Iris pigment epithelial cell (primary cell): ENCODE results near the gene PHF20.
"Not testable (repeated sequence)": the region's sequence is repeated elsewhere in the genome, so short reads cannot be mapped to it uniquely, and the experiment has no call there.

Experiments
- DNase-seq: peaks from one replicate; pipeline ENCODE4 v3.0.0-alpha.2; 2011; ENCODE audit warnings: low read depth

Gene PHF20

DNA sequence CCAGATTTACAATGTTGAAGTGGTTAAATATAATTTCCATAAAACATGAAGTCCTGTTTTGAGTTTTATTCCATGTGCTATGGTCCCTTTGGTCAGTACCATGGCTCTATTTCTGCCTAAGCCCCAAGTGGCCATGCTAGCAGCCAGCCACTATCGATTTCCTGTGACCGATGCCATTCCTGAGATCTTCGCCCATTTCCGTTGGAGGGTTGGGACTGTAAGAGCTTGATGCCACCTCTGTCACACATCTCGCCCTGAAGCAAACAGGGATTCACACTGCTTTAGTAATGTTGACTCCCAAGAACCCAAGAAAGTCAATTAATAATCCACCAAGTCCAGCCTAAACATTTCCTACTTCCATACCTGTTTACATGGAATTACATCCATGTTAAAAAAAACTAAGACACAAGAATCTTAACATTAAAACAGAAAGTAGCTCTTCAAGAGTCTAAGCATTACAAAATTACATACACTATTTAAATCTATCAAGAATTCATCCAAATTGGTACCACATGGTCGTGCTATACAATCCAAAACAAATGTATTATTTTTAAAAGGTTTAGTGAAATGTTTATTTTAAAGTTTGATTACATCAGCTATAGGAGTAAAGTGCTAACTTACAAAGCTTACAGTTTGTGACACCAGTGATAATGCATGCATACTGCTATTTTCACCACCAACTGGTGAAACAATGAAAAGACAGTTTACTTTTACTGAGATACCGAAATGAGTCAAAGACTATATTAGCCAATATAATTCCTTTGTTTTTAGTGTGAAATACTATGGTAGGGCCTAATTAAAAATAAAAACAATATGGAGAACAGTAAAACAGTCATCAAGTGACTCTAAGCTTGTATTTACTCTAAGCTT lies 32.3 kb upstream of the PHF20 start:
- DNase-seq = peak; percentile 41

DNA sequence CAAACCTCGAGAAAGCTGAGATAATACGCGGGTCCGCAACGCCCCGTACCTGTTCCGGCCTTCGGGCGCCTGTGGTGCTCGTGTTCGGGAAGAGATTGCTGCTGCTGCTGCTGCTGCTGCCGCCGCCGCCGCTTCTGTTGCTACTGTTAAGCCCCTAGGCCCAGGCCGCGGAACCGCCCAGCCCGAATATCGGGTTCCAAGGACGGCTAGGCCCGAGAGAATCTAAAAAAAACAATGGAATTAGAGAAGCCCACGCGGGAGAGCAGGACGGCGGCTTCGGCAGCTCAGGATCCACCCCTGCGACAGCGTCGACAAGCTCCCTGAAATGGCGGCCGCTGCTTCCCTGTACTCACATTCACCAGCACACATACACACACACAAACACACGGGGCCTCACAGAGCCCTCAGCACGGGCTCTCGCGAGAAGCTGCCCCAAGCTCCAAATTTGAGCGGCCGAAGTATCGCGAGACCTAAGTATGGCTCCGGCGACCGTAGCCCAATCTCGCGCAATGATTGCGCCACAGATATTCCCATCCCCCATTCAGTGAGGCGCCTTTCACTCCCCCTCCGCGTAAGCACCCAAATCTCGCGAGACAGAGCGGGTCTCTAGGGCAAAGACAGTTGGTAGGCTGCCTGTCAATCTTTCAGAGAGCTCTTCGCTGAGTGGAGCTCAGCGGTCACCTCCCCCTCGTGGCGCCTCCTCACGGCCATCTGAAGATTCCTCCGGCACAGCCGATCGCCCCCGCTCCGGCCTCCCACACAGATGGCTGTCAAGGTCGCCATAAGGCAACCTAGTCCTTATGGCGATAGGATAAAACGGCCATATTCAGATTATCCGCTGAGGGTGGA lies 29.7 kb upstream of the PHF20 start, which contains the start of gene RBM39:
TSS of gene RBM39 (minus strand) at position 369 of the 849 bp plus-strand sequence. CDS start 1,386 bp downstream, outside the sequence.
- DNase-seq = peak; percentile 100

DNA sequence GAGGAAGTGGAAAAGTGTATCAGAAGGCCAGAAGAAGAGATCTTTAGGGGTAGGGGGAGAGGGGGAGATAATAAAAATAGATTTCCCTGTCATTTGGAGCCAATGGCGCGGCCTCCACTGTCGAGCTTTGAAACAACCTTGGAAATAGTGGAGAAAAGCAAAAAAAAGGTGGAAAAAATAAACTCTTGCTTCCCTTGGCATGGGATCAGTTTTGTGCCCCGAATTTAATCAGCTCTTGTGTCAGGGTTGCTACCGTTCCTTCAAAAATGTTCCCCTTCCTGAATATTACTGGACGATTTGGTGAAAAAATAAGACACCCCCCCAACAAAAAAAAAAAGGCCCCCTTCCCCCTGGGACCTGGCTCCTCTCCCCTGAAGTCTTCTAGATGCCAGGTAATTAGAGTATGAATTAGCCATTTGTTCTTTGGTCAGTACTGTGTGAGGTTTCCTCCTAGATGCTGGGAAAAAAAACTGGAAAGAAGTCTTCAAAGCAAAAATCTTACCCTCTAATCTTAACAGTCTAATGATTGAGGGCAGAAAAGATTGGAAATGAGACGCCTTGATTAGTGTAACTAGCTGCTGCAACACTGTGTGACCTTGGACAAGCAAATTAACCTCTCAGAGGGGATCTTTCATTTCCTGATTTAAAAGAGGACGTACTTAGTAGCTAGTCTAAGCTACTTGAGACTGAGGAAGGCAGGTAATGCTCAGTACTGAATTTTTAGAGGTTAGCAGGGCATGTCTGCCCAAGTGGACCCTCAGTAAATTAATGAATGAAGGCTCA lies 28.9 kb upstream of the PHF20 start:
- DNase-seq = no peak

DNA sequence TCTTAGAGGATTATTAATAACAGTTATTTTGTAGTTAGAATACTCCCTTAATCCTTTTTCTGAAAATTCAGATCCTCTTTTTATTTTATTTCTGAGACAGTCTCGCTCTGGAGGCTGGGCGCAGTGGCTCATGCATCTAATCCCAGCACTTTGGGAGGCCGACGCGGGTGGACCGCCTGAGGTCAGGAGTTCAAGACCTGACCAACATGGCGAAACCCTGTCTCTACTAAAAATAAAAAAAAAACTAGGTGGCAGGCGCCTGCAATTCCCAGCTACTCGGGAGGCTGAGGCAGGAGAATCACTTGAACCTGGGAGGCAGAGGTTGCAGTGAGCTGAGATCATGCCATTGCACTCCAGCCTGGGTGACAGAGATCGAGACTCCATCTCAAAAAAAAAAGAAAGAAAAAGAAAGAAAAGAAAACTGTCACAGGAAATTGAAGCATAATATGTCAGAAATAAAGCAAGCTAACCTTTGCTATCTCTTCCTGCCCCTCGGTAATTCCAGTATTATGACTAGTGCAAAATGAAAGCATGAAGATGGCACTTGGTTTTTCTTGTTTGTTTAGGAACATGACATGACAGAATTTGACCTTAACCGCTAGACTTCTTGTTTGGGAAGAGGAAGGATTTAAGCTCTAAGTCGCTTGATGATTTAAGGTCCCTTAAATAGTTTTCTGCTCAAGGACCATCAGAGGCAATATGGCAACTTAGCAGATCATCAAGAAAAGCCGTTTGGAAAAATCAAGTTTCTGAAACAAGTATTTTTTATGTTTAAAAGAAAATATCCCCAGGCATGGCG lies 27.9 kb upstream of the PHF20 start:
- DNase-seq = peak; percentile 51

DNA sequence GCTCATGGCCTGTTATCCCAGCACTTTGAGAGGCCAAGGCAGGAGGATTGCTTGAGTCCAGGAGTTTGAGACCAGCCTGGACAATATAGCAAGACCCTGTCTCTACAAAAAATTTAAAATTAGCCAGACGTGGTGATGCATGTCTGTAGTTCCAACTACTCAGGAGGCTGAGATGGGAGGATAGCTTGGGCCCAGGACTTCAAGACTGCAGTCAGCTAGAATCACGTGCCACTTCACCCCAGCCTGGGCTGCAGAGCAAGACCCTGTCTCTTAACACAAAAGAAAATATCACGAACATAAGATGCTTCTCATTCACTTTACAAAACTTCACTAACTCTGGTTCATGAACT lies 27.3 kb upstream of the PHF20 start:
- DNase-seq = not testable (repeated sequence)

DNA sequence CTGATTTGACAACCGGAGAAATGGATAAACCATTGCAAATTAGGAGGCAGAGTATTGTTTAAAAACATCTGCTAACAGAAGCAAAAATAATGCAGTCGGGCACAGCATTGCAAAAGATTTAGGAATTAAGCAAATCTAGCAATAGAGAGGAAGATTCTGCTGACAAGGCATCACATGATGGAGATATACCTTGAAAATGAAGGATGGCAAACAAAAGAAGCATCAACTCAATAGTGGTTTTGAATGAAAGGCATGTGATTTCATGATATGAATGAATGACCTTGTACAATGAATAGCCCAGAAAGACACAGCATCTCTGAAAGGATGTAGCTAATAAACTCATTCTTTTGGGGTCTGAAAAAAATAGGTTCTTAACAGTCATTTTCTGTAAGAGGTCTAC lies 21.2 kb upstream of the PHF20 start:
- DNase-seq = no peak

DNA sequence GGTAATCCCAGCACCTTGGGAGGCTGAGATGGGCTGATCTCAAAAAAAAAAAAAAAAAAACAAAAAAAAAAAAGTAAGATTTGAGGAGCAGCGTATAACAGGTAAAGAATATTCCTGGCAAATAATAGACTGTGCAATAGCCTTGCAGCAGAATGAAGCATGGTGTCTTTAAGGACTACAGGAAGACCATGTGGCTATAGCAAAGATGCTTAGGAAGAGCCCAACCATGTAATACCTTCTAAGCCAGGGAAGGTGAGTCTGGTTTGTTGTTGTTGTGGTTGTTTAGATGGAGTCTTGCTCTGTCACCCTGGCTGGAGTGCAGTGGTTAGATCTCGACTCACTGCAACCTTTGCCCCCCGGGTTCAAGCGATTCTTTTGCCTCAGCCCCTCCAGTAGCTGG lies 15.4 kb upstream of the PHF20 start:
- DNase-seq = no peak

DNA sequence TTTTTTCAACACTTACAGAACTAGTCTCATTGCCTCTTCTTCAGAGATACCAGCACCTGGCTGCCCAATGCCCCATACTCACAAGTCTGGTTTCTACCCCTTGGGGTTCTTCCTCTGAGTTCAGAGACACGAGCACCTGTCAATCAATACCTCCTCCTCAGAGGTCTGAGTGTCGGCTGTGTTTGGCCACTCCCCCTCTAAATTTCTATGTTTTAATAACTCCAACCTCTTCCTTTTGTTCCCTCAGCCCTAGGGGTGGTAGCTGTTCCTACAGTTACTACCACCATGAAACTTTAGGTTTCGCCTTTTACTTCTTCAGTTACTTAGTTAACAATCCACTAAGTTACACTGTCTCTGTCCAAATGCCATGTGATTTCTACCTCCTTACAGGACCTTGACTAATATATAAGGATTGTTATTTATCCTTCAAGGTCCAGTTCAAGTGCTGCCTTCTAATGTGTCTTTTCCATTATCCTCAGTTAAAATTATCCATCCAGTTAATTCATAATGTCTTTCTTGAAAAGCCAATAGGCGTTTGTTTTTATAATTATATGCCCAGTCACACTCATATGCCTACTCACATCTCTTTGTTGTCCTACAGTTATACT lies 14.6 kb upstream of the PHF20 start:
- no peak for DNase-seq

DNA sequence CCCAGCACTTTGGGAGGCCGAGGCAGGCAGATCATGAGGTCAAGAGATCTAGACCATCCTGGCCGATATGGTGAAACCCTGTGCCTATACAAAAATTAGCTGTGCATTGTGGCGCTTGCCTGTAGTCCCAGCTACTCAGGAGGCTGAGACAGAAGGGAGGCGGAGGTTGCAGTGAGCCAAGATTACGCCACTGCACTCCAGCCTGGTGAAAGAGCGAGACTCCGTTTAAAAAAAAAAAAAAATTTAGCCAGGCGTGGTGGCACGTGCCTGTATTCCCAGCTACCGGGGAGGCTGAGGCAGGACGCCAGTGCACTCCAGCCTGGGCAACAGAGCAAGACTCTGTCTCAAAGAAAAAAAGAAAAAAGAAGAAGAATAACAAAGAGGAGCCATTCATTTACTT lies 10.3 kb upstream of the PHF20 start:
- not testable (repeated sequence) for DNase-seq

DNA sequence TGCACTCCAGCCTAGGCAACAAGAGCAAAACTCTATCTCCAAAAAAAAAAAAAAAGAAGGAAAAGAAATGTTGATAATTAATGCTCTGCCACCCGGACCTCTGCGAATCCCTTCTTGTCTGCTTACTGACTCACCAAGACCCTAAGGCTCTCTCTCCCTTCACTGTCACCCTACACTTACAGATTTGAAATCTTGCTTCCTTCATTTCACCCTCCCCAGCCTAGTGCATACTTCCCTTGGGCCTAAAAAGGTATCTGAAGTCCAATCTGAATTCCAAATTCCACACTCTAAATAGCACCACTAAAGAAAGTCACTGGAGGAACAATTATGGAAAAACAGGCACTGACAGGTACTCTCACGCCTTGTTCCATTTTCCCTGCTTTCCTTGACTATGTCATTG lies 9.4 kb upstream of the PHF20 start:
- no peak for DNase-seq

DNA sequence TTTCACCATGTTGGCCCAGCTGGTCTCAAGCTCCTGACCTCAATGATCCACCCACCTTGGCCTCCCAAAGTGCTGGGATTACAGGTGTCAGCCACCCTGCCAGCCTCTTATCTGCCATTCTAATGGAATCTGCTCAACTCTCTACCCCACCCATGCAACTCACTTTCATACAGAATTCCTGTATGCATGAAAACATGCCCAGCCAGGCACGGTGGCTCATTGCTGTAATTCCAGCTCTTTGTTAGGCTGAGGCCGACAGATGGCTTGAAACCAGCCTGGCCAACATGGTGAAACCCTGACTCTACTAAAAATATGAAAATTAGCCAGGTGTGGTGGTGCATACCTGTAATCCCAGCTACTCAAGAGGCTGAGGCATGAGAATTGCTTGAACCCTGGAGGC lies 6.9 kb upstream of the PHF20 start:
- DNase-seq = not testable (repeated sequence)

DNA sequence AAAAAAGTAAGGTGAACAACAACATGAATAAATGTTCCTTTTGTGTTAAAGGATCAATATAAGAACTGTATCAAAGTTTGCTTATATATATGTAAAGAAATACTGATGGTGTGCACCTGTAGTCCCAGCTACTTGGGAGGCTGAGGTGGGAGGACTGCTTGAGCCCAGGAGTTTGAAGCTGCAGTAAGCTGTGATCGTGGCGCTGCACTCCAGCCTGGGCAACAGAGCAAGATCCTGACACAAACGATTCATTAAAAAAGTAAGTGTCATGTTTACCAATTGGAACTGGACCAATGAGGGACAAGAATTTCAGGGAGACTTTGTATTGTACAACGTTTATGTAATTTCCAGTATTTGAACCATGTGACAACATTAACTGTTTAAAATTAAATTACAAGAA lies 5.0 kb upstream of the PHF20 start:
- DNase-seq = no peak

DNA sequence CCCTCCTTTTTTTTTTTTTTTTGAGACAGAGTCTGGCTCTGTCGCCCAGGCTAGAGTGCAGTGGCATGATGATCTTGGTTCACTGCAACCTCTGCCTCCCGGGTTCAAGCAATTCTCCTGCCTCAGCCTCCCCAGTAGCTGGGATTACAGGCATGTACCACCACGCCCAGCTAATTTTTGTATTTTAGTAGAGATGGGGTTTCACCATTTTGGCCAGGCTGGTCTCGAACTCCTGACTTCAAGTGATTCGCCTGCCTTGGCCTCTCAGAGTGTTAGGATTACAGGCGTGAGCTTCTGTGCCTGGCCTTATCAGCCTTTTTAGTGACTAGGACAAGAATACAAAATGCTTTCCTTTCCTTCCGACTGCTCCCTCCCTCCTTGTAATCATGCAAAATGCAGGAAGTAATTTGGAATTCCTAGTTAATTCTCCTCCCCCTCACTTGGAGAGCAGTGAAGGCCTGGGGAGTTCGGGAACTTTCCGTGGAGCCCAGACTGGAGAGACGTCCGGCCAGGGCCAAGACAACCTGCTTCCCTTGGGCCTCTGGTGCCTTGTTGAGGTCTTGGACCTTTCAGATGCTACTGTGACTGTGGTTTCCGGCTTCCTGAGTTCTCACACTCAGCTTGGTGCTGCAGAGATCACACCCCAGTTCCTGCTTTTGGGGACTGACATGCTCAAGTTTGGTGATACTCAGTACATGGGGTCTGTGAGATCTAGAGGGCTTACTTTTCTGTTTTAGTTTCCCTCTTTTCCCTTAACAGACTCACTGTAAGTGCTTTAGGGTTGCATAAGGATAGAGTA lies 3.9 kb upstream of the PHF20 start:
- peak; percentile 48 for DNase-seq

DNA sequence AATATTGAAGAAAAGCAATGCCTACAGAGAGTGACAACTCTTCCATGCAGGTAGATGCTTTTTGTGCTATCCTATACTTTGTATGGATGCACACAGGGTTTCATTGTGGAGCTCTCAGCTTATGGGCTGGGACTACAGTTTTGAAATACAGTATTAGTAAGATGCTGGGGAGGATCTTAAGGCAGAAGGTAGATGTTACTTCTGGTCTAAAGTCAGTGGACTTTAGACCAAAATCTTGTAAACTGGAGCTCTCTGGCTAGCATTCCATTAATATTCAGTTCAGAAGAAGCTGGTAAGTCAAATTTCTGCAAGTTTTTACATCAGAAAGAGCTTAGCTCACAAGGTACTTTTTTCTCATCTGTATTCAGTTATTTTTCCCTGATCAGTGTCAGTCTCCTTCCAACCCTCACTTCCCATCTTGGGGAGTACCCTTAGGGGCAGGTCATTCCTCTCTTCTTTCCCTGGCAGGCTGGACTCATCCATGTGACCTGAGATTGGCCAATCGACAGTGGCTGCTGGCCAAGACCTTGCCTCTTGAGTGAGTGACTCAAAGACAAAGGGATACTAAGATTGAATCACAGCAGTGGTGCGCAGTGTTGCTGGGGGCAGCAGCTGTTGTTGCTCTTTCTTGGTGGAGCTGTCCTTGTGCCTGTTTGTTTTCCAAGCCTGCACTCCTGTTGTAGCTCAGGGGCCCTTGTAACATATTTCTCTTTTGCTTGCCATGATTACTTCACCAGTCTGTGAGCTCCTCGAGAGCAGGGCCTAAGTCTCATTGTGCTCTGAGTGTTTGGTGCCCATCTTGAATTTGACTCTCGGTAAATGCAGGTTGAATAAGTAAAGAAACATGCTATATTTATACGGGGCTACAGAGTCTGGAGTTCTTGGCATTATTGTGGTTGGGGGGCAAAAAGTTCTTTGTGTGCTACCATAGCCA lies 2.8 kb upstream of the PHF20 start:
- DNase-seq = peak; percentile 98

DNA sequence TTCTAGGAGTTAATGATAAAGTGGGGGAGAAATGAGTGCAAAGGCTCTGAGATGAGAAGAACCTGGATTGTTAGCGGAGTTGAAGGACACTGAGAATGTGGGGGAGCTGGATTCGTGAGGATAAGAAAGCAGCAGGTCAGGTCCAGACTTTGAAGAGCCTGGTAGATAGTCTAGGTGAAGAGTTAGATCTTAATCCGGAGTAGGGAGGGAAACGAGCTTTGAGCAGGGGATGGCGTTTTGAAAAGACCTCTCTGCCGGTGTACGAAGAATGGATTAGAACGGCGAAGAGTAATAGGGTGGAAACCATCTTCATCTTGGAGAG lies 487 bp upstream of the PHF20 start:
- no peak for DNase-seq

DNA sequence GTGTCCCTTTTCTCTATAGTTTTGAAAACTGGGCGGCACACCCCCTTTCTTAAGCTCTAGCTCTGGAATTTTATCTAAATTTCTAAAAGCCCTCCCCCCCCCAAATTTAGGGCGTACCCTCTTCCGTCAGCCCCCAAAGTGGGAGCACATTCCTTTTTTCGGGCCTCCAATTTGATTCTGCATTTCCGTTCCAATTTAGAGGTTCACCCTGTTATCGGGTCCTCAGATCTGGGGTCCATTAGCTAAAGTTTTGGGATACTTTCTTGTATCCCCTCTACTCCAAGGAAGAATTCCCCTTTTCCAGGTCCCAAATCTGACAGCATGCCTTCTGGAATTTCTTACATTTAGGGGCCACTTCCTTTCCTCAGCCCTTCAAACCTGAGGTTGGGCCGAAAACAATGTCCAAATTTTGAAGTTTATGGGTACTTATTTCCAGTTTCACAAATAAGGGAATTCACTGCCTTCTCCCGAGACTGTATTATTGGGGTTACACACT lies 796 bp downstream of the PHF20 start:
- no peak for DNase-seq

DNA sequence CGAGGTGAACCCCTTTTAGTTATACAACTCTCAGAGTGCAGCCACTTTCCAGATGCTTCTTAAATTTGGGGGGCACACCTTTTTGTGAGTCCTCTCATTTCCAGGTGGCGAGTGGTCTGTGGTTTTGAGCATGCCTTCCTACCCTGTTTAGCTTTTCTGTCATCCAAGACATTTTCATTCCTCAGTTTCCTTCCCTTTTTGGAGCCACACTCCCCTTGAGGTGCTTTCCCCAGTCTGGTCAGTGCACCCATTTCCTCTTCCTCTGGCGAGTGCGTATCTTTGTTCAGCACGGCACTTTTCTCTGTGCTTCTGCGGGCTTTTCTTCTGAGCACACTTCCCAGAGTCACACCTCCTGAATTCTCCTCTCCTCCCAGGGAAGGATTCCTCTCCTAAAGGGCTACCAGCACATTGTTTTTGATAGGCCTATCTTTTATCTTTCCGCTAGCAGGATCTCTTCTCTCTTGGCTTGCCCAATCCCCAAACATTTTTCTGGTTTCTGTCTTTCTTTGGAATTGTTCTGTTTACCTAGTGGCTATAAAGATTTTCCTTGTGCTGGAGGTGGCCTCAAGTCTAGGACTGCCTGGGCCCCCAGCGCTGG lies 1.4 kb downstream of the PHF20 start:
- peak; percentile 17 for DNase-seq

DNA sequence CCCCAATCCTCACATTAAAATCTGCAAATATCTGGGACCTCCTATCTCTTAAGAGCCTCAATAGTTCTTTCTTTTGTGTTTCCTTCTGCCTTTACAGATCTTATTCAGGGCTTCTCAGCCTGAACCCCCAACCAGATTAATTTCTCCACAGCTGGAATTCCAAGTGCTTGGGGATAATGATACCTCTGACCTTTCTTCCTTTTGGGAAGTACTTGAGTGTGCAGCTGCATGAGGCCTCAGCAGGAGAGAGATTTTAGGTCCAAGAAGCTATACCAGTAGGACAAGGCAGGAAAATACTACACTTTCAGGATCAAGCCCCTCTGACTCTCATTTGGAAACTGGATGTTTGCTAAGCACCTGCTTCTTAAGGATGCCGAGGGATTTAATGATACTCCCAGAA lies 2.6 kb downstream of the PHF20 start:
- no peak for DNase-seq
